Smooth muscle cell (in vitro differentiated cells): ENCODE results near the gene CLTCL1. TPM values are rescaled to one million over a fixed set of nuclear protein-coding genes. Genes with fewer than 3 reads are reported as not detected.

ENCODE experiments used
- DNase-seq: peaks from one replicate; lab custom pipeline; 2025; ENCODE audit not compliant: unreplicated experiment; lab: John Stamatoyannopoulos, UW
- H2AFZ ChIP-seq: fragments of 200-600 bp; sonication (generic); 2 replicates; pipeline ENCODE4 v1.6.0; 2016; ENCODE audit warnings: antibody characterized with exemption, low read depth, mild to moderate bottlenecking
- H3F3A ChIP-seq: fragments of 200-600 bp; sonication (generic); 2 replicates; pipeline ENCODE4 v1.6.0; 2017; ENCODE audit warnings: antibody characterized with exemption, low read depth
- H3K27ac ChIP-seq: fragments of 200-600 bp; sonication (generic); 2 replicates; pipeline ENCODE4 v1.5.1; 2016; ENCODE audit warnings: low read depth, mild to moderate bottlenecking
- H3K27me3 ChIP-seq: fragments of 200-600 bp; sonication (generic); 2 replicates; pipeline ENCODE4 v1.6.1; 2016; ENCODE audit warnings: low read depth, mild to moderate bottlenecking
- H3K36me3 ChIP-seq: fragments of 200-600 bp; sonication (generic); 2 replicates; pipeline ENCODE4 v1.5.1; 2016; ENCODE audit warnings: low read depth
- H3K4me1 ChIP-seq: fragments of 200-600 bp; sonication (generic); 2 replicates; pipeline ENCODE4 v1.5.1; 2016; ENCODE audit warnings: low read depth
- H3K4me2 ChIP-seq: fragments of 200-600 bp; sonication (generic); 2 replicates; pipeline ENCODE4 v1.6.0; 2016; ENCODE audit warnings: mild to moderate bottlenecking
- H3K4me3 ChIP-seq: fragments of 200-600 bp; sonication (generic); 2 replicates; pipeline ENCODE4 v1.5.1; 2016; ENCODE audit warnings: mild to moderate bottlenecking
- H3K79me2 ChIP-seq: fragments of 200-600 bp; sonication (generic); 2 replicates; pipeline ENCODE4 v1.6.0; 2016; ENCODE audit warnings: low read depth, mild to moderate bottlenecking
- H3K9ac ChIP-seq: fragments of 200-600 bp; sonication (generic); 2 replicates; pipeline ENCODE4 v1.6.0; 2016; ENCODE audit warnings: low read depth
- H3K9me3 ChIP-seq: fragments of 200-600 bp; sonication (generic); replicated peaks from 2 replicates; pipeline ENCODE4 v1.5.1; 2016; ENCODE audit warnings: low read depth
- H4K20me1 ChIP-seq: fragments of 200-600 bp; sonication (generic); 2 replicates; pipeline ENCODE4 v1.6.0; 2016; ENCODE audit warnings: low read depth
- WGBS: methylation state at CpG from one replicate; pipeline ENCODE4 v1.1.7; 2016; ENCODE audit warnings: low lambda C conversion rate; 5-methylcytosine and 5-hydroxymethylcytosine counted together
- polyA plus RNA-seq: library from polyadenylated mRNA; unstranded; fragments of >200 nt; fragmentation: Nextera tagmentation; extraction: Ambion mirVana; gene quantifications from 2 replicates; pipeline ENCODE4 v1.2.1, GENCODE V29; 2016
- total RNA-seq: library from RNA; depleted of rRNA; stranded (reverse); fragments of >200 nt; gene quantifications from 2 replicates; pipeline ENCODE4 v1.2.3, GENCODE V29; 2014
- TF ChIP-seq, protein P1 (sequence below): fragments of 200-600 bp; sonication (generic); IDR thresholded peaks from 2 replicates; pipeline ENCODE4 v1.5.1; 2017; ENCODE audit warnings: borderline replicate concordance, mild to moderate bottlenecking, antibody characterized with exemption; ENCODE audit not compliant: insufficient read depth, poor library complexity, severe bottlenecking

The CLTCL1 gene
- total and polyA plus RNA-seq, 2 experiments from 2014 or later, result 4.7 to 9.0 TPM

DNA sequence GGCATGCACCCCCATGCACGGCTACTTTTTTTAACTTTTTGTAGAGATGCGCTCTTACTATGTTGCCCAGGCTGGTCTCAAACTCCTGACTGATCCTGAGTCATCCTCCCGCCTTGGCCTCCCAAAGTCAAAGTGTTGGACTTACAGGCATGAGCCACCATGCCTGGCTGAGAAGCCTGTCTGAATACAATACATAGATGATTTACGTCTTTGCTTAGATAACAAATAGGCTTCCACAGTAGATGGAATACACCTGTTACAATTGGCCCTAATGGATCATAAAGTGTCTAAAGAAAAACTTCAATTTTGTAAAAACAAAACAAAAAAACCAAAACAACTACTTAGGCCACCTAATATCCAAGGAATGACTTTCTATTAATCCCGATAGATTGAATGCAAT lies 13.0 kb upstream of the CLTCL1 start:
- no peak for DNase-seq
- H3K4me1 ChIP-seq, result no peaks in the 10 kb centered on the region
- no peak overlapping the region for H3K4me2 ChIP-seq
- TF ChIP-seq, protein P1, sequence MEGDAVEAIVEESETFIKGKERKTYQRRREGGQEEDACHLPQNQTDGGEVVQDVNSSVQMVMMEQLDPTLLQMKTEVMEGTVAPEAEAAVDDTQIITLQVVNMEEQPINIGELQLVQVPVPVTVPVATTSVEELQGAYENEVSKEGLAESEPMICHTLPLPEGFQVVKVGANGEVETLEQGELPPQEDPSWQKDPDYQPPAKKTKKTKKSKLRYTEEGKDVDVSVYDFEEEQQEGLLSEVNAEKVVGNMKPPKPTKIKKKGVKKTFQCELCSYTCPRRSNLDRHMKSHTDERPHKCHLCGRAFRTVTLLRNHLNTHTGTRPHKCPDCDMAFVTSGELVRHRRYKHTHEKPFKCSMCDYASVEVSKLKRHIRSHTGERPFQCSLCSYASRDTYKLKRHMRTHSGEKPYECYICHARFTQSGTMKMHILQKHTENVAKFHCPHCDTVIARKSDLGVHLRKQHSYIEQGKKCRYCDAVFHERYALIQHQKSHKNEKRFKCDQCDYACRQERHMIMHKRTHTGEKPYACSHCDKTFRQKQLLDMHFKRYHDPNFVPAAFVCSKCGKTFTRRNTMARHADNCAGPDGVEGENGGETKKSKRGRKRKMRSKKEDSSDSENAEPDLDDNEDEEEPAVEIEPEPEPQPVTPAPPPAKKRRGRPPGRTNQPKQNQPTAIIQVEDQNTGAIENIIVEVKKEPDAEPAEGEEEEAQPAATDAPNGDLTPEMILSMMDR, result no peak
- no peak overlapping the region for H3K27ac ChIP-seq
- H3K9ac ChIP-seq, result no peak overlapping the region
- no peak overlapping the region for H2AFZ ChIP-seq
- H3F3A ChIP-seq, result no peaks in the 10 kb centered on the region
- no peaks in the 10 kb centered on the region for H3K9me3 ChIP-seq
- WGBS, result 93% methylated on average over 5 of the region's 5 CpGs
- H3K79me2 ChIP-seq, result no peaks in the 10 kb centered on the region
- H4K20me1 ChIP-seq, result no peaks in the 10 kb centered on the region
- no peaks in the 10 kb centered on the region for H3K27me3 ChIP-seq
- no peaks in the 10 kb centered on the region for H3K36me3 ChIP-seq
- no peak overlapping the region for H3K4me3 ChIP-seq

DNA sequence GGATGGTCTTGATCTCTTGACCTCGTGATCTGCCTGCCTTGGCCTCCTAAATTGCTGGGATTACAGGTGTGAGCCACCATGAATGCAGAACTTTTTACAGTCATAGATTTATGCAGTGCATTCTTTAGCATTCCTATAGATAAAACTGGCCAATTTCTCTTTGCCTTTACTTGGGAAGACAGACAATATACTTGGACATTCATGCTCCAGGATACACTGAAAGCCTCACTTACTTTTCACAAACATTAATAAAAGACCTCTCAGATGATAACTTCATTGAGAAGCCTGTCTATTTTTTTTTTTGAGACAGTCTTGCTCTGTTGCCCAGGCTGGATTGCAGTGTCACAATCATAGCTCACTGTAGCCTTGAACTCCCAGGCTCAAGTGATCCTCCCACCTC lies 12.3 kb upstream of the CLTCL1 start:
- TF ChIP-seq, protein P1, result no peak
- Histone ChIP-seq H3F3A (no peaks in the 10 kb centered on the region), H3K27me3 (no peaks in the 10 kb centered on the region), H4K20me1 (no peaks in the 10 kb centered on the region), H3K79me2 (no peaks in the 10 kb centered on the region), H3K4me2 (no peak overlapping the region), H3K27ac (no peak overlapping the region), H3K36me3 (no peaks in the 10 kb centered on the region), H2AFZ (no peak overlapping the region), H3K9me3 (no peaks in the 10 kb centered on the region), H3K4me3 (no peak overlapping the region), H3K9ac (no peak overlapping the region), H3K4me1 (no peaks in the 10 kb centered on the region)
- 72% methylated on average over 1 of the region's 1 CpG for WGBS
- DNase-seq, result no peak

DNA sequence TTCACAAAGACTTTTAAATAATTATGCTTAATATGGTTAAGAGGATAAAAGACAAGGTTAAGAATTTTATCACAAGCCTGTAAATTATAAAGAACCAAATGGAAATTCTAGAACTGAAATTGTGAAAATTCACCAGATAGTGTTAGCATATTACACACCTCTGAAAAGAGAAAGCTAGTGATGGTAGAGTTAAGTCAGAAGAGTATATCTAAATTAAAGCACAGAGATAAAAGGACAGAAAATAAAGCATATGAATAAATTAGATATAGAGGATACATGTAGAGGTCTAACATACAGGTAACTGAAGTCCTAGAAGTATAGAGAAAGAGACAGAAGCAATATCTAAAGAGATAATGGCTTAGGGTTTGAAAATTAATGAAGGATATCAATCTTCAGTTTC lies 4.2 kb upstream of the CLTCL1 start:
- DNase-seq, result no peak
- H3K4me3 ChIP-seq, result no peak overlapping the region
- H3K27me3 ChIP-seq, result no peaks in the 10 kb centered on the region
- H3K4me1 ChIP-seq, result no peaks in the 10 kb centered on the region
- H3K36me3 ChIP-seq, result no peaks in the 10 kb centered on the region
- H3F3A ChIP-seq, result peaks cover under 1% of the 10 kb centered on the region
- H3K4me2 ChIP-seq, result no peak overlapping the region
- H3K79me2 ChIP-seq, result no peaks in the 10 kb centered on the region
- no peak overlapping the region for H3K27ac ChIP-seq
- H3K9ac ChIP-seq, result no peak overlapping the region
- TF ChIP-seq, protein P1, result no peak
- no peaks in the 10 kb centered on the region for H4K20me1 ChIP-seq
- no peaks in the 10 kb centered on the region for H3K9me3 ChIP-seq
- H2AFZ ChIP-seq, result no peak overlapping the region

DNA sequence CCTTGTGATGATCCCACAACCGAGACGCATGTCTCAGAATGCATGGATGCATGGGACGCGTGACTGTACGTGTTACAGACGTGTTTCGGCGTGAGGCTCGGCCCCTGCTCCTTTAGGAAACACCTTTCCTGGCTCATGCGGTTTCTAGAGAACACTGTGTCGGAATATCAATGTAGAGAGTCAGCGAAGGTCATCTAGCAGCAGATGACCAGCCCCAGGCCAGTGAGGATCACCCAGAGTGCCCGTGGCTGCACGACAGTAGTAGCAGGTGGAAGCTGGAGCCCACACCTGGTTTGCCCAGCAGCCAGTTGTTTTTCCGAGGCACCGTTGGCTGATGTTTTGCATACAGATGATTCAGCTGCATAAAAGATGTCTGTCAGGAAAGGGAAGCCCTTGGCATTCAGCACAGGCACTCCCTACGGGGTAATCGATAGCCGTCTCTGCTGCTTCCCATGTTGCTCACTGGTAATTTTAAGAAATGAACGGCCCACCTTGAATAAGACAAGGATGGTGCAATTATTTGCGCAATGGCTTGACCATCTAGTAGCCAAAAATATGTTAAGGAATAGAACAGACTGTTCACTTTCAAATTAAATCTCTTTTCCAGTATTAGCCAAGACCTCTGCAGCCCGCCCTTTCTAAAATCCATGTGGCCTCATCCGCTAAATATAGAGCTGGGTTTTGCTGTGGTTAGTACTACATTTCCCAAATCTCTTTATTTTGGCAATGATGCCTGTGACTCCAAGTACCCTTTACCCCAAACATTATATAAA lies 1.1 kb upstream of the CLTCL1 start:
- Histone ChIP-seq H3K4me1 (peaks cover 23% of the 10 kb centered on the region), H3K27me3 (no peaks in the 10 kb centered on the region), H3K9me3 (no peaks in the 10 kb centered on the region), H3K4me3 (peak overlapping the region; percentile 89), H3K27ac (no peak overlapping the region), H3K36me3 (no peaks in the 10 kb centered on the region), H3F3A (peaks cover 20% of the 10 kb centered on the region), H3K4me2 (peak overlapping the region; percentile 94), H4K20me1 (peaks cover 7% of the 10 kb centered on the region), H3K9ac (peak overlapping the region; percentile 68), H3K79me2 (no peaks in the 10 kb centered on the region), H2AFZ (peak overlapping the region; percentile 99)
- TF ChIP-seq, protein P1, result no peak
- DNase-seq, result no peak
- 89% methylated on average over 23 of the region's 23 CpGs for WGBS
